ENCODE data around the gene SDE2. TPM values are rescaled to one million over a fixed set of nuclear protein-coding genes. Genes with fewer than 3 reads are reported as not detected.
"Not testable (repeated sequence)": the region's sequence is repeated elsewhere in the genome, so short reads cannot be mapped to it uniquely, and the experiment has no call there.

SDE2 gene
- total RNA-seq, 4 donors from 2014 or later = 4.4 to 19.2 (median 13.2) TPM

DNA sequence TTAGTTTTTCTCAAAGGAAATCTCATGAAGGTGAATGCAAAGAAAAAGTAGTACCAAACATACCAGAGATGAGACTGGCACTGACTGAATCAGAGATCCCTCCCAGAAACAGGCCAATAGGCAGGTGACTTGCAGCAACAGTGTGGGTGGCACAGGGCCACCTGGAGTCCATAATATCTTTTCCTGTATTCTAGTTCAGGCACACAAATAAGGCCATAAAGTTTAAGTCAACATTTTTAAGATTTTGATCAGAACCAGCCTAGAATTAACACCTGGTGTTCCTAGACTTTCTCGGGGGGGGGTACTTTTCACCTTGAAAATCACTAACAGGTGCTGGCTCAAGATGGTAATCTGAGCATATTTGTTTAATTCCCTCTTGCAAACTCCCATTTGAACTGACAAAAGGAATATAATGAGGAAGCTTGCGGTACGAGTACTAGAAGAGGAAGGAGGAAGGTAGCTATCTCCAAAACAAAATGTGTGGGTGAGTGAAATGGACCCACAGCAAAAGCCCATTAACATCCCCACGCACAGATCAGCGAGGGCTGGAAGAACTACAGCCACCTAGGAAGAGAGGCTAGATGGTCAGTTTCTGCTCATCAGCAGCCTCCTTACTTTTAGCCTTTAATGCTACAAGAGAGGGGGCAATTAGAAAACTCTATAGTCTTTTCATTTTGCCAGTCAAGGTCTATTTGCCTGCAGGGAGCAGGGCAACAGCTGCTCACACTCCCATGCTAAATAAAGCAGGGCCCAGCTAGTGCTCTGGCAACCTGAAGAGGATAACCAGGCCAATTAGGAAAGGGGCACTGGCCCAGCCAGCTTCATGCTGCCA lies 18.9 kb downstream of the SDE2 start:
- TF ChIP-seq POLR2AphosphoS5 (IDR thresholded peaks at IDR 0.05) (peak in 2 of 3 donors; percentile 10 to 17), EP300 (IDR thresholded peaks at IDR 0.05; ENCODE audit: low read depth) (no peak)
- TF ChIP-seq, protein P1, sequence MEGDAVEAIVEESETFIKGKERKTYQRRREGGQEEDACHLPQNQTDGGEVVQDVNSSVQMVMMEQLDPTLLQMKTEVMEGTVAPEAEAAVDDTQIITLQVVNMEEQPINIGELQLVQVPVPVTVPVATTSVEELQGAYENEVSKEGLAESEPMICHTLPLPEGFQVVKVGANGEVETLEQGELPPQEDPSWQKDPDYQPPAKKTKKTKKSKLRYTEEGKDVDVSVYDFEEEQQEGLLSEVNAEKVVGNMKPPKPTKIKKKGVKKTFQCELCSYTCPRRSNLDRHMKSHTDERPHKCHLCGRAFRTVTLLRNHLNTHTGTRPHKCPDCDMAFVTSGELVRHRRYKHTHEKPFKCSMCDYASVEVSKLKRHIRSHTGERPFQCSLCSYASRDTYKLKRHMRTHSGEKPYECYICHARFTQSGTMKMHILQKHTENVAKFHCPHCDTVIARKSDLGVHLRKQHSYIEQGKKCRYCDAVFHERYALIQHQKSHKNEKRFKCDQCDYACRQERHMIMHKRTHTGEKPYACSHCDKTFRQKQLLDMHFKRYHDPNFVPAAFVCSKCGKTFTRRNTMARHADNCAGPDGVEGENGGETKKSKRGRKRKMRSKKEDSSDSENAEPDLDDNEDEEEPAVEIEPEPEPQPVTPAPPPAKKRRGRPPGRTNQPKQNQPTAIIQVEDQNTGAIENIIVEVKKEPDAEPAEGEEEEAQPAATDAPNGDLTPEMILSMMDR (IDR thresholded peaks at IDR 0.05) = no peak
- 36 to 60% methylated on average over 5 of the region's 5 CpGs for WGBS, 2 donors (ENCODE audit: low coverage in 1 of 2)
- H3K27me3 ChIP-seq = no peaks in the 10 kb centered on the region
- H3K9me3 ChIP-seq = no peaks in the 10 kb centered on the region
- DNase-seq = peak; percentile 68
- in situ Hi-C loops (cut with MboI; ENCODE audit: low pct_ligation_motif_present in 1 of 4, low pct_unique_long_range_greater_than_20kb in 1 of 4, low sequenced_read_pairs in 3 of 4) = loop anchor here in 1 of 4 donors (10.0 kb wide), 1 partner anchor 505 kb away; no protein-coding TSS in a partner anchor
- H3K27ac ChIP-seq = peak overlapping the region; percentile 47 to 77 (median 68)
- intact Hi-C loops (cut with DNase I; ENCODE audit: low total_unique reads) = no loop called here
- no peak overlapping the region for H3K4me3 ChIP-seq
- H3K36me3 ChIP-seq = peaks cover 0 to 35% (median 16%) of the 10 kb centered on the region in 4 donors
- peaks cover 0 to 22% (median 15%) of the 10 kb centered on the region in 4 donors for H3K4me1 ChIP-seq

DNA sequence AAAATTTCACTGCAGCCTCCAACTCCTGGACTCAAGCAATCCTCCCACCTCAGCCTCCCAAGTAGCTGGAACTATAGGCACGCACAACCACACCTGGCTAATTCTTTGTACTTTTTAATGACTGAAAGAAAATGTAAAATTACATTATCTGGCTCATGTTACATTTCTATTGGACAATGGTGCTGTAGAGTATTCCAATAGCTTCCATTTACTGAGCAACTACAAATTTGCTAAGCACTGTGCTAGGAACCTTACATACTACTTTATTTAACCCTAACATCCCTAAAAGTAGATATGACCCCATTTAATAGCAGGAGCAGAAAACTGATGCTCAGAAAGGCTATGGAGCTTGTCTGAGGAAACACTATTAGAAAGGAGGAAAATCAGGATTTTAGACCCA lies 19.7 kb downstream of the SDE2 start:
- no peaks in the 10 kb centered on the region for H3K27me3 ChIP-seq
- WGBS, 2 donors (ENCODE audit: low coverage in 1 of 2) = 85% methylated on average over 1 of the region's 1 CpG; no CpG with 5 or more reads in 1 of the 2 donors
- no peak for TF ChIP-seq POLR2A (IDR thresholded peaks at IDR 0.05)
- TF ChIP-seq POLR2AphosphoS5 (IDR thresholded peaks at IDR 0.05) = no peak
- TF ChIP-seq, protein P1 (IDR thresholded peaks at IDR 0.05) = no peak
- no peak for TF ChIP-seq EP300 (IDR thresholded peaks at IDR 0.05; ENCODE audit: low read depth)

GRCh38 chr1:225977937-225978748 lies 21.0 kb downstream of the SDE2 start:
- Histone ChIP-seq H3K4me1 (peaks cover 0 to 22% (median 15%) of the 10 kb centered on the region in 4 donors), H3K27me3 (no peaks in the 10 kb centered on the region), H3K9me3 (no peaks in the 10 kb centered on the region), H3K27ac (no peak overlapping the region), H3K36me3 (peaks cover 0 to 17% (median 8%) of the 10 kb centered on the region in 4 donors), H3K4me3 (no peak overlapping the region)
- TF ChIP-seq POLR2A (IDR thresholded peaks at IDR 0.05) (no peak), POLR2AphosphoS5 (IDR thresholded peaks at IDR 0.05) (no peak), EP300 (IDR thresholded peaks at IDR 0.05; ENCODE audit: low read depth) (no peak)
- intact Hi-C loops (cut with DNase I; ENCODE audit: low total_unique reads) = loop anchor here (10.0 kb wide), 1 partner anchor 653 kb away; no protein-coding TSS in a partner anchor
- in situ Hi-C loops (cut with MboI; ENCODE audit: low pct_ligation_motif_present in 1 of 4, low pct_unique_long_range_greater_than_20kb in 1 of 4, low sequenced_read_pairs in 3 of 4) = loop anchor here in 2 of 4 donors (10.0 kb wide), 1 partner anchor 503 kb away; no protein-coding TSS in a partner anchor
- 63 to 76% methylated on average over 4 to 15 of the region's 15 CpGs for WGBS, 2 donors (ENCODE audit: low coverage in 1 of 2)
- no peak for DNase-seq

More for the DNA sequence above, 19.7 kb downstream of the SDE2 start:
- in situ Hi-C loops (cut with MboI; ENCODE audit: low pct_ligation_motif_present in 1 of 4, low pct_unique_long_range_greater_than_20kb in 1 of 4, low sequenced_read_pairs in 3 of 4) (loop anchor here in 2 of 4 donors (10.0 kb wide), 1 partner anchor 505 kb away; no protein-coding TSS in a partner anchor), intact Hi-C loops (cut with DNase I; ENCODE audit: low total_unique reads) (loop anchor here (10.0 kb wide), 1 partner anchor 655 kb away; no protein-coding TSS in a partner anchor)
- no peak for DNase-seq
- Histone ChIP-seq H3K4me1 (peaks cover 0 to 22% (median 15%) of the 10 kb centered on the region in 4 donors), H3K27ac (peak overlapping the region in 3 of 4 donors; percentile 36 to 77 (median 71)), H3K9me3 (no peaks in the 10 kb centered on the region), H3K36me3 (peaks cover 0 to 27% (median 12%) of the 10 kb centered on the region in 4 donors), H3K4me3 (no peak overlapping the region)

DNA sequence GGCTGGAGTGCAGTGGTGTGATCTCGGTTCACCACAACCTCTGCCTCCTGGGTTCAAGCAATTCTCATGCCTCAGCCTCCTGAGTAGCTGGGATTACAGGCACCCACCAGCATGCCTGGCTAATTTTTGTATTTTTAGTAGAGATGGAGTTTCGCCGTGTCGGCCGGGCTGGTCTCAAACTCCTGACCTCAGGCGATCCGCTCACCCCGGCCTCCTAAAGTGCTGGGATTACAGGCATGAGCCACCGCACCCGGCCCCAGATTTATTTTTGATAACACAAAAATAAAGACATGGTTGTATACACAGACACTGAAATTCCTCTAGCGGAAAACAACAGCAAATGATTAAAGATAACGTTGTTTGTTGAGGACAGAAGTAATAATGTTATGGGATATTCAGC lies 24.0 kb downstream of the SDE2 start:
- in situ Hi-C loops (cut with MboI; ENCODE audit: low pct_ligation_motif_present in 1 of 4, low pct_unique_long_range_greater_than_20kb in 1 of 4, low sequenced_read_pairs in 3 of 4) = loop anchor here in 2 of 4 donors (10.0 kb wide), 1 partner anchor 500 kb away; no protein-coding TSS in a partner anchor
- 94% methylated on average over 7 to 12 of the region's 12 CpGs for WGBS, 2 donors (ENCODE audit: low coverage in 1 of 2)
- peaks cover 0 to 12% (median 8%) of the 10 kb centered on the region in 4 donors for H3K4me1 ChIP-seq
- not testable (repeated sequence) for H3K27ac ChIP-seq, H3K36me3 ChIP-seq, H3K9me3 ChIP-seq, DNase-seq, H3K4me3 ChIP-seq, H3K27me3 ChIP-seq
- intact Hi-C loops (cut with DNase I; ENCODE audit: low total_unique reads) = loop anchor here (10.0 kb wide), 1 partner anchor 650 kb away; no protein-coding TSS in a partner anchor

Data from transverse colon (tissue), 4 donors.